Occipital lobe (tissue), 2 donors: ENCODE data around the gene SAYSD1. TPM values are rescaled to one million over a fixed set of nuclear protein-coding genes. Genes with fewer than 3 reads are reported as not detected.

ENCODE experiments used
- DNase-seq: peaks from one replicate; lab custom pipeline; 2025; lab: John Stamatoyannopoulos, UW
- total RNA-seq: library from RNA; depleted of rRNA; stranded (reverse); fragments of >200 nt; gene quantifications from one replicate; pipeline ENCODE4 v1.2.3, GENCODE V29; 2014

SAYSD1 gene
- total RNA-seq, 1 donor from 2014 or later, result 31.2 TPM

GRCh38 chr6:39108041-39108839, 6.7 kb downstream of the SAYSD1 start:
- DNase-seq, result no peak

DNA sequence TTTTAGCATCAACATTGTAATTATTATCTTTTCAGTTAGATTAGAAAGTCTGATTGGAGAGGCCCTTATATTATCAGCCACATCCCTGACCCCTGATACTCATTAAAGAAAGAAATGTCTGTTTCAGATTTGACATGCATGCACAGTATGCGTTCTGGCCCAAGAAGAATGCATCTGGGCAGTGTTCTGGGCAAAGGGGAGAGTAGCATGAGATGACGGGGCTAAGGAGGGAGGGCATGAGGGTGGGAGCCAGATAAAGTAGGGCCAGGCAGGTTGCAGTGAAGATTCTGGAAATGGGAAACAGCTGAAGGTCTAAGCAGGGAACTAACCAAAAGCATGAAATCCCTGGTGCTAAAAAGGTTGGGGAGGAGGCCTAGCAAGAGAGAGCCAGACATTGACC, 7.3 kb downstream of the SAYSD1 start:
- DNase-seq, result no peak

DNA sequence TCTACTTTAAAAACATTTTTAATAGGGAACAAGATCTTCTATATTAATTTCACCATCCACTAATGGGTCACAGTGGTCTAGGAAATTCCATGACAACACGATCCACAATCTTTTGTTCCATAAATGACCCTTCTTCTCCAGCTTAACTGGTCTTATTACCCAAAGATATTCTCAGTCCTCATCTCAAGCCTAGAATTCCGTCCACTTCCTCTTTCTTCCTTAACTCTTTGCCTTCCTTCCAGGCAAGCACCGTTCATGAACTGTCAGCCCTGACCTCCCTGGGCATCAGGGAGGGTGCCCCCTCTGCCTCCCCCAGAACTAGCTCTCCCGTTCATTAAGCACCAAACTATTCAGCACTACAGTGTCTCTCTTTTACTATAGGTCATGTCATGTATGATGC, 8.0 kb downstream of the SAYSD1 start:
- no peak for DNase-seq

DNA sequence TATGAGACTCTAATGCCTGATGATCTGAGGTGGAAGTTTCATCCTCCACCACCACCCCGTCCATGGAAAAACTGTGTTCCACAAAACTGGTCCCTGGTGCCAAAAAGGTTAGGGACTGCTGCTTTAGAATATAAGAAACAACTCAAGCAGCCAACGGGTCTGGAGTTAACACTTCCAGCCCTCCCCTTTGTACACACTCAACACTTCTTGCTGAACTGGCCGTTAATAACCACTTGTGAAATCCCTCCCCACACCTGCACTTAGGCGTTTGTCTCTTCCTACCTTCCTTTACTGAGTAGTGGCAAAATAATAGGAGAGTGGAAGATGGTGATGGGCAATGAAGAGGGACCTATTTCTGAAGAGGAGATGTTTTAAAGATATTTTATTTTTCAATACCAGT, 10.5 kb downstream of the SAYSD1 start:
- no peak for DNase-seq

- no peak for DNase-seq
These were observed 12.2 kb downstream of the SAYSD1 start for GRCh38 chr6:39102821-39103136.

DNA sequence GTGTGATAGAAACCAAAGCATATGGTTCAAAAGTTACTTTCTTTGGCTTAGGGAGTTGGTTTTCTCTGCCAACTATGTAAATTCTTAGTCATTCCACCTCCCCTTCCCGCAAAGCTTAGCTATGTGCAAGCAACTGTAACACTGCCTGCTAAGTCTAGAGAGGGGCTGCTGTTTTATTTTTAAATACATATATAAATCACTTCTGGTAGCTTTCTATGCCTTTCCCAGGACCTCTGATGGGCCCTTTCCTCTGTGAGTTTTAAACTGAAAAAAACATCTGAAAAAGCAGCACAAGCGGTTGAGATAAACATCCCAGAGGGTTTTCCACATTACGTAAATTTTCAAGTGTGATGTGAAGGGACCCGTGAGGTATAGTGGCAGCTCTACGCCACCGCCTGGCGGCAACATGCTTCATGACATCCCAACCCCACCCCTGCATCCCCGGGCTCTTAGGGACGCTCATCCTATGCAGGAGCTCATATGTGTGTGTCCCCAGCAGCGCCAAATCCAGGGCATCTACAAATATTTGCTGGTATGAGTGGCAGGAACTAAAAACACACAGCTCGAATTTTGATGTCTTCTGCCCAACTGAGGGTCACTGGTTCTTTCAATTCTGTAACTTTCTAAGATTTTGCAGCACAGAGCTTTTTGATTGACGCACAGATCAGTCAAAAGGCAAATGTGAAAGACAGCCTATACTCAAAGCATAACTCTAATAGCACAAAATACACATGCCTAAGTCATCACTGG, 12.7 kb downstream of the SAYSD1 start:
- no peak for DNase-seq

DNA sequence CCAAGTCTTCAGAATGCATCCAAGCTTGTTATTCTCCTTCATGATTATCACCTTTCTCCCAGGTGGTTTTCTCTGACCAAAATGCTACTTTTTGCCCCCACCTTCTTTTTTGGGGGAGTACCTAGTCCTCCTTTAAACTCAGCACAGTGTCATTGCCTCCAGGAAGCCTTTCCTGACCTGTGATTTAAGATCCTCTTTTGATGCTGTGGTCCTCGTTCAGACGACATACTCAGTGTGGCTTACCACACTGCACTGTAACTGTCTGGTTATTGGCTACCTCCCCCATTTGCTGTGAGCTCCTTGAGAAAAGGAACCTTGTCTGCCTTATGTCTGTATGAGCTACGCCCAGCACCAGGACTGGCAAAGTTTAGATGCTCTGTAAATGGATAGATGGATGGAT, 14.6 kb downstream of the SAYSD1 start:
- no peak for DNase-seq

GRCh38 chr6:39095578-39095977, 19.4 kb downstream of the SAYSD1 start:
- DNase-seq, result no peak

DNA sequence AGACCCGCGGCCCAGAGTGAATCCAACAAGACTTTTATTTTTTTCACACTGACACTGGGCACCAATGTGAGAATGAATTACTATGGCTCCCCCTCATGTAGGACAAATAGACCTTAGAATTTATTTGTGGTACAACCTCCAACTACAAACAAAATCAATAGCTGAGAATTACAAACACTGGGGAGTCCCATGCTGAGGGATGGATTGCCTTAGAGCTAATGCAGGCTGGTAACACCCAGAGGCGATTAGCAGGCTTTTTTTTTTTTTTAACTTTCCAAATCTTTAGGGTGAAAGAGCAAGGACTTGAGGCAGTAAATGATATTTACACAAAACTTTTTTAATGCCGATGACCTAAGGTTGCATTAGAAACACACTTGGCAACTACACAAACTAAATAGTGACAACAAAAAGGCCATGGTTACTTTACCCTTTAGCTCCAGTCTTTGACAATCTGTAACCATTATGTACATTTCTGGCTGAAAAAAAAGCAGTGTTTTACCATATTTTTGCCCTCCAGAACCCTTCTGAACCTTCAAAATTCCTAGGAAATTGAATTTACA, 21.8 kb downstream of the SAYSD1 start:
- DNase-seq, result no peak

GRCh38 chr6:39092124-39092523, 22.9 kb downstream of the SAYSD1 start:
- no peak for DNase-seq

GRCh38 chr6:39091220-39091619, 23.8 kb downstream of the SAYSD1 start:
- no peak for DNase-seq

DNA sequence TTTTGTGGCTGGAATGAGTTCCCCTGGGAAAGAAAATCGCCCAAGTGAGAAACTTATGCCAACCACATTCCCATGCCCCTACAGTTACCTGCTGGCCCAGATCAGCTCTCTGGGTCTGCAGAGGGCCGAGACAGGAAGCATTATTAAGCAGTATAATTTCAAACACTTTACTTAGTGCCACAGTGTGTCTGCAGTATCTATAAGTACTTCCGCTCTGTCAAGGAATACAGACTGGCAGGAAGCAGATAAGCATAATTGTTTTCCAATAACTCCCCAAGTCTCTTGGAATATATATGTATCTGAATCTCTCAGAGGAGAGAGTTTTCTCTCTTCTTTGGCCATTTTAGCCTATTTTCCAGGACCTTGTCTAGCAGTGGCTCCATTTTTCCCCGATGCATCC, 24.9 kb downstream of the SAYSD1 start:
- no peak for DNase-seq

GRCh38 chr6:39088331-39088730, 26.7 kb downstream of the SAYSD1 start:
- no peak for DNase-seq

DNA sequence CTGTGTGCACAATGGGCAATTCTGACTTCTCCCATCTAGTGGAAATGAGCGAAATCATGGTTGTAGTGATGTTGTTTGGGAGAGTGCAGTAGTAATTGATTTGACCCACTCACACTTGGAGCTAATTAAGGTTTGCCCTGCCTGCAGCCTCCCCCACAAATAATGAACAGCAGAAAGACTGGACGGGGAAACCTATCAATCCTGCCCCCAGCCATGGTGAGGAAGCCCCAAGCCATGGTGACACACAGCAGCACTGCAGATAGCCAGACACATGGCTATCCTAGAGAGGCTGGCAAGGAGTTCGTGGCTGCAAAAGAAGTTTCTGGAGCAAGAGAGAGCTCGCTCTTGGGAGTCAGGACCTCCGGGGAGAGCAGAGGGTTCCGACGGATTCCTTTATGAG, 27.8 kb downstream of the SAYSD1 start:
- DNase-seq, result no peak

GRCh38 chr6:39086711-39087110, 28.3 kb downstream of the SAYSD1 start:
- DNase-seq, result no peak

DNA sequence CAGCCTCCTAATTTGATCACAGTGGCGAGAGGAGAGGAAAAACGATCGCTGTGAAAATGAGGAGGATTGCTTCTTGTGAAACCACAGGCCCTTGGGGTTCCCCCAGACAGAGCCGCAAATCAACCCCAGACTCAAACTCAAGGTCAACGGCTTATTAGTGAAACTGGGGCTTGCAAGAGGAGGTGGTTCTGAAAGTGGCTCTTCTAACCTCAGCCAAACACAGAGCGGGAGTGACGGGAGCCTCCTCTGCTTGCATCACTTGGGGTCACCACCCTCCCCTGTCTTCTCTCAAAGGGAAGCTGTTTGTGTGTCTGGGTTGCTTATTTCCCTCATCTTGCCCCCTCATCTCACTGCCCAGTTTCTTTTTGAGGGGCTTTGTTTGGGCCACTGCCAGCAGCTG, 28.7 kb downstream of the SAYSD1 start:
- DNase-seq, result no peak

DNA sequence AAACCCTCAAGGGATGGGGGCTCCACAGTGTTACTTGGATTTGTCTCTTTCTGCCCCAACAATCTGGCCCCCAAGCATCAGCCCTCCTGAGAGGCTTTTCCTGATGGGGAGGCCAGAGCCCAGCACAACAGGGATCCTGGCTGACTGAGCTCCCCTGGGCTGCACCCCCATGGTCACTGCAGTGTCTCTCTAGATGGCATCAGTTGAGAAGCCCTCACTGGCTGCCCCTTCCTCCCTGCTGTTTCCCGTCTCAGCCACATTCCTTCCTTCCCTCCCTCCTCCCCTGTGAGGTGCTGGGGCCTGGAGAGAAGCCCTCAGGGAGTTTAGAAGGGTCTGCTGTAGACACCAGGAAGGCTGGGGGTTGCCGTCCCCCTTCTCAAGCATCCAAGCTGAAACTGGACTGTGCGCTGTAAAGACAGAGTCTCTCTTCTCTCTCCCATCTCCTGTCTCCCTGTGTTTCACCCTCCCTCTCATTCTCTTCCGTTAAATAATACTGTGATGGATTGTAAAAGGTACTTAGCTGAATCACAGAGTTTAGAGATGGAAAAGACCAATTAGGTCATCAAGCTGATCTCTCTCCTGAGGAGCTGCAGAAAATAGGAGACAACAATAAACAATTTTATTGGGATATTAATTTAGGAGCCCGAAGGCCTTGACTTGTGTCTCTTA, 29.7 kb downstream of the SAYSD1 start:
- no peak for DNase-seq

DNA sequence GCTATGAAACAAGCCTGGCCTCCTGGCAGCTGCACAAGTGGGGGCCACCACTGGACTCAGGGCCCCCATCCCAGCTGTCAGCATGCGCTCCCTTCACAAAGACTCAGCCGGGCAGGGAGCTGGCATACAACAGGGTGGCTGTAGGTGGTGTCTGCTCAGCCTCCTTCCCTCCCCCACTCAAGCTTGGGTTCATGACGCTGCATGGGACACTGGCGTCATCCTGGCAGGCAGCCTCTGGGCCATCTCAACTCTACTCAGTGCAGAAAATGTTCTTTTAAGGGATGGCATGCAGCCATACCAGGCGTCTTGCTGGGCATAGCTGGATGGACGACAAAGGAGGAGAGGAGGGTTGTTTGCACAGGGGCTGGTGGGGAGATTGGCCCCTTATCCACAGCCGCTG, 30.5 kb downstream of the SAYSD1 start:
- no peak for DNase-seq

GRCh38 chr6:39083231-39083634, 31.8 kb downstream of the SAYSD1 start:
- no peak for DNase-seq

- no peak for DNase-seq
These were observed 32.7 kb downstream of the SAYSD1 start for GRCh38 chr6:39082310-39082709.

- no peak for DNase-seq
These were observed 34.6 kb downstream of the SAYSD1 start for GRCh38 chr6:39080246-39080875.
